GM19467 (cell line): ENCODE measurements around the gene SLC35F6.
"Not testable (repeated sequence)": the region's sequence is repeated elsewhere in the genome, so short reads cannot be mapped to it uniquely, and the experiment has no call there.

Experiments
- ATAC-seq: cut with Tn5 transposase; IDR thresholded peaks from one replicate; pipeline ENCODE4 v1.9.1; 2021; ENCODE audit warnings: mild to moderate bottlenecking, moderate library complexity; ENCODE audit not compliant: unreplicated experiment

SLC35F6 gene

DNA sequence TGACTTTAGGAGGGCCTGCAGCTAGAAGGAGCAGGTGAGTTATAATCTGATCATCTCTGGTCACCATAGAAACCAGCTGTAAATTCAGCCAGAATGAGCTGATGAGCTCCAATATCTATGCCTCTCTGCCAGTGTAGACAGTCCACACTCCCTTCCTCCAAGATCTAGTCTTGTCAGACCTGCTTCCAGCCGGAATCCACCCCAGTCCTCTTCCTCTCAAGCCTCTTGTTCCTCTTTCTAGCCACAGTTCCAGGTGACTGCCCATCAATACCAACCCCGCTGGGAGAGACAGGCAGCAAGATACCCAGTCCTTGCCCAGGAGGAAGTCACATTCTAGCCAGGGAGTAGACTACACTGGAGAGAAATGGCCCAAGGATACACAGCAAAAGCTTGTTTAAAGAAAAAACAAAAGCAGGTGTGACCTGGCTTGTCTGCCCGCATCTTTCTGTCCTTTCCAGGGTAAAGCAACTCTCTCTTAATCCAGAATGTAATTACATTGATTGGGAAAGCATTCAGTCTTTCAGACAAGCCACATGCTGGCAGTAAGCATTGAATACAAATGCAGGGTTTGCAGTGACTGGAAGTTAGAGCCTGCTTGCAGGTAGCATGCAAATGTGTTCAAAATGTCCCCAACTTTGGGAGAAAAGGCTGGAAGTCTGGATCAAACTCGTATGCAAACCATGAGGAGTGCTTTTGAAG is 9.0 kb upstream of the SLC35F6 start:
- no peak for ATAC-seq

GRCh38 chr2:26756337-26756736 is 7.7 kb upstream of the SLC35F6 start:
- ATAC-seq: no peak

- ATAC-seq: no peak
Observed at GRCh38 chr2:26757873-26758789, 6.0 kb upstream of the SLC35F6 start.

DNA sequence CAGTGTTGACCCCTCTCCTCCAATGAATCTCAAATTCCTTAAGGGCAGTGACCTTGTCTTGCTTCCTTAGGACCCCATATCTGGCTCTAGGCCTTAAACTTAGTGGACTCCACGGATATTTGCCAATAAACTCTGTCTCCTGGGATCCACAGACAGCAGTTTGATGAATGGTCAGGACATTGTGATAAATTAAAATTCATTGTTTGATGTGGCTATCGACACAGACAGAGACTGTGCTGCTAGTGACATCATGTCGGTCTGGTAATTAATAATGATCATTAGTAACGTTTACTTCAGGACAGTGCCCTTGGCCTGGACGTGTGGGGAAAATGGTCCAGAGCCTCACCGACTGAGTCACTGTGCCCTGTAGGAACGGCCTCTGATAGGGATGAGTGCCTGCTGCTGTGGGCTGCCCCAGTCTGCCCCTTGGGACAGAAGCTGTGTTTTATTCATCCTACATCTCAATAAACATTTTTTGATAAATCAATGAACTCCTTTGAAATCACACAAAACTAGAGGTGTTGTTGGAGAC is 5.2 kb upstream of the SLC35F6 start:
- ATAC-seq: no peak

GRCh38 chr2:26759845-26760244 is 4.2 kb upstream of the SLC35F6 start:
- no peak for ATAC-seq

GRCh38 chr2:26760991-26761390 is 3.1 kb upstream of the SLC35F6 start:
- not testable (repeated sequence) for ATAC-seq

DNA sequence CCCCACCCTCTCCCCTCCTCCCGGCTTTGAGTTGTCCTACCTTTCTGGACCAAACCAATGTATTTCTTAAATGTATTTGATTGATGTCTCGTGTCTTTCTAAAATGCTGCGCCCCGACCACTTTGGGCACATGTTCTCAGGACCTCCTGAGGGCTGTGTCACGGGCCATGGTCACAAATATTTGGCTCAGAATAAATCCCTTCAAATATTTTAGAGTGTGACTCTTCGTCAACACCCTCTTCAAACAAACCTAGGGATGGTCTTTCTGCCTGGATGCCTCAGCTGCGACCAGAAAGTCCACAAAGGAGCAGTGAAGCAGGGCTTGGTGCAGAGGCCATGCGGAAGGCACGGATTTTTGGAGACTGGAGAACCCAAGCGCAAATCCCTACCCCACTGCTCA is 1.1 kb upstream of the SLC35F6 start:
- no peak for ATAC-seq

DNA sequence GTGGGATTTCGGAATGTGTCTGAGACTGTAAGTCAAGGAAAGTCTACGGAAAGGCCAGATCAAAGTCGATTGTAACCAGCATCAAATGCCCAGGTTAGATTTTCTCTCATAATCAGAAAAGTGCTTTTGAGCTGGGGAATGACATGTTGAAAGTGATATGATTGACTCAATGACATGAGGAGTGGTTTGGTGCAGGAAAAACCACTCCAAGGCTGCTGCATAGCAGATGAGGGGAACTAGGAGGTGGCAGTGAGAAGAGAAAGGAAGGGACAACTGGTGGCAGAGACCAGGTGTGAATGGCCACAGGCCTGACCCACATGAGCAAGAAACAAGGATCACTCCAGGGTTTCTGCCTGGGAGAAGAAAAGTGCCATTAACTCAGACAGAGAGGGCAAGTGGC is 822 bp downstream of the SLC35F6 start:
- no peak for ATAC-seq

GRCh38 chr2:26765475-26766200 is 1.6 kb downstream of the SLC35F6 start:
- no peak for ATAC-seq

DNA sequence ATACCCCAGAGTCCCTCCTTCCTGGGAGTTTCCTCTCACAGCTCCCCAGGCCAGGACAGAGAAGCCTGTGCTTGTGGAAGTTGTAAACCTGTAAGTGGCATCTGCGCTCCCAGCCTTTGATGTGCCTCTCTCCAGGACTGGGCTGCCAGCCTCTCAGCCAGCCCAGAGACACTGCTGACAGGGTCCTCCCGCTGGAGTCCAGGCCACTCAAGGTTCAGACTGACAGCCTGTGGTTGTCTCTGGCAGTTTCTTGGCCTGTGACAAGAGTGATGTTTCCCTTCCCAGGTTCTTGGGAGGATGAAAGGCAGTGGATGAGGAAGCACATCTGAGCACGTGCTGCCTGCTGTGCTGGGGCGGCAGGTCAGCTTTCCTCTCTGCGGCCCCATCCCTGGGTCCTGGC is 3.0 kb downstream of the SLC35F6 start:
- no peak for ATAC-seq

DNA sequence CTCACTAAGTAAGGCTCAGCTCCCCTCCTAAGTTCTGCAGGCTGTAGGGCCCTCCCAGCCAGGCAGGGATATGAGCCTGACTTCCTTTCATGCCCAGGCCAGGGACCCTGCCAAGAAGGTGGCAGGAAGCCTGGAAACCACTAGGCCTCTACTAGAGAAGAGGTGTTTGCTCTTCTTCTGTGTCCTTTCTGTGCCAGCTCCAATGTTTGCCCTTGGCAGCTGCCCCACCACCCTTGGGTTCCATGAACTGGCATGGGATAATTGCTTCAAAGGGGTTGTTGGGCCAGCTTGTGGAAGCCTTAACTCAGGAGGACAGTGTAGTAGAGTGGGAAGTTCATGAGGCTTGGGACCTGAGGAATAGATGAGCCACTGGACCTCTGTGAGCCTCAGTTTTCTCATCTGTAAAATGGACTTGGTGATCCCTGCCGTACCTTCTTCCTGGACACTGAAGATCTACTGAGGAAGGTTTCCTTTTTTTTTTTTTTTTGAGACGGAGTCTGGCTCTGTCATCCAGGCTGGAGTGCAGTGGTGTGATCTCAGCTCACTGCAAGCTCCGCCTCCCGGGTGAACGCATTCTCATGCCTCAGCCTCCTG is 3.9 kb downstream of the SLC35F6 start:
- ATAC-seq: no peak

- ATAC-seq: no peak
Observed at GRCh38 chr2:26768759-26769088, 4.6 kb downstream of the SLC35F6 start.

DNA sequence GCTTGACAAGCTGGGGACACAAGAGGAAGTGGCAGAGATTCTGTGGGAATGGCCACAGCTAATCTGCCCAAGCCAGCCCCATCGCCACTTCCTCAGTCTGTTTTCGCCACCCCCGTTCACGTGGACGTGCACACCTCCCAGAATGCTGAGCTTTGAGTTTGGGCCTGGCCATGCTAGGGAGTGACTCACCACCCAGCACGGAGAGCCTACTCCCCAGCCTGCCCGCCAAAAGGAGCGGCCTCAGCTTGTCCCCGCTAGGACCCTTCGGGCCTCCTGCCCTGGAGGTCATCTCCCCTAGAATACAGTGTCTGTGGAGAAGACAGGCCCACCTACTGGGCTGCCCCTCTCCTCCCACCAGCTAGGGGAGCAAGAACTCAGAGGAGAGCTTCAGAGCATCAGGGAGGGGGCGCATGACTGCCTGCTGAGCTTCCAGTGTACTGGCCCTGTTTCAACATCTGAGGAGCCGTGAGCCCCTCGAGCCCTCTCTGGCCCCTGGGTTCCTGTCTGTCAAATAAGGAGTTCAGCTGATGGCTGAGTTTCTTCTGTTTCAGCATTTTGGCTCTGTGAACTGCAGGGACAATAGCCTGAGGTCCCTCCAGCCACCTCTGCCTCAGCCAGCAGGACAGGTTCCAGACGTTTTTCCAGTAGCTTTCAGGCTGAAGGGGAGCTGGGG is 5.1 kb downstream of the SLC35F6 start:
- no peak for ATAC-seq

DNA sequence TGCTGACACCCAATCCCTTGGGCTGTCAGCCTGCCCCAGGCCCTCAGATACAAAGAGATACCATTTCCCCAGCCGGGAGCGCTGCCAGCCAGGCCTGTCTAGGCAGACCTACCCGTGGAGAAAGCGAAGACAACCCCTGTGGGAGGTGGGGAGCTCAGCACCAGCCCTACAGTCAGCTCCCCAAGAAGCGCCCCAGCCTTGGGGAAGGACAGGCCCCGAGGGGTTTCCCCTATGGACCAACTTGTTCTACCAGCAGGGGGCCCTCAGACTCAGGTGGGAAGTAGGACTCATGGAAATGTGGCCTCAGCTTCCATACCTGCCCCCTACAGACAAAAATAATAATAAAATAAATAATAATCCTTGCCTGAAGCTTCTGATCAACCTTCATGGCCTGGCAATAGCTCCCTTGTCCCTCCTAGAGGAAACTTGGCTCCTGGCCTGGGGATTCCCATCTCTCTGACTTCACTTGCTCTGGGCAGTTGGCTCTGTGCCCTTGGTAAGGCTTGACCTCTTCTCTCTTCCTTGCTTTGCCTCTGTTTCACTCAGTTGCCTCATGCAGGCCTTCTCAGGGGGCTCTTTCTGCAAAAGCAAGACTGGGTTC is 7.0 kb downstream of the SLC35F6 start:
- no peak for ATAC-seq

DNA sequence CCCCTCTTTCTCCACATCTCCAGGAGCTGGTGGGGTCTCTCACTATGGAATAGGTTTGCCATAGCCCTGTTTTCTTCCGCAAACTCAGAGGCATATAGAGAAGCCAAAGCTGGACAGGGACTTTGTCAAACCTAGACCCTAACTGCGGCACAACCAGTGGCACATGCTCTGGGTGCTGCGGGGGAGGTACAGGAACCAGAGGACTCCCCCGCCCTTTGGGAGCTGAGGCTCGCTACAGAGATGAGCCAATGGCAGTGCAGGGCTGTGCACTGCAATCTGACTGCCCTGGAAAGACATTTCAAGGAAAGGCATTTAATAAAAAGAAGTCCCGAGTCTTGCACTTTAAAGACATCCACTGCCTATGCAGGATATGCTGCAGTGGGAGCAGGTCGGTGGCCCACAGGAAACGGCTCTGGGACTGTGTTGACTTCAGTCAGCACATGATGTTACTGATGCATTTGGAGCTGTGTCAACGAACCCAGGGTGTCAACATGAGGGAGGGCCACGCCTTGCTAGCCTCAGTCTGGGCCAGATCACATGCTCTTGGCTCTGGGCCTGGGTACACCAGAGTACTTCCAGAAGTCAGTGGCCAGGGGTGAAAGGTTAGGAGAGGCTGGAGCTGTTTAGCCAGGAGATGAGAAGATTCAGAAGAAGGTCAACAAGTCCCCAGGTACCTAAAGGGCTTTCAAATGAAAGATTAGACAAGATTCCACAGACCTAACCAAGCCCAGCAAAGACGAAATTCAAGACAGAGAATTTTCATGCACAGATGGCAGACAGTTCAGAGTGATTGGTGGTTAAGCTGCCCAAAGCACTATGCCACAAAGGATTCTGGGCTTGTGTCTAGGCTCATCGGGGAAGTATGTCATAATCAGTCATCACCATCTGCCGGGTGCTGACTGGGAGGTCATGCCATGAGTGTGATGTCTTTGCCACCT is 8.2 kb downstream of the SLC35F6 start:
- ATAC-seq: no peak

DNA sequence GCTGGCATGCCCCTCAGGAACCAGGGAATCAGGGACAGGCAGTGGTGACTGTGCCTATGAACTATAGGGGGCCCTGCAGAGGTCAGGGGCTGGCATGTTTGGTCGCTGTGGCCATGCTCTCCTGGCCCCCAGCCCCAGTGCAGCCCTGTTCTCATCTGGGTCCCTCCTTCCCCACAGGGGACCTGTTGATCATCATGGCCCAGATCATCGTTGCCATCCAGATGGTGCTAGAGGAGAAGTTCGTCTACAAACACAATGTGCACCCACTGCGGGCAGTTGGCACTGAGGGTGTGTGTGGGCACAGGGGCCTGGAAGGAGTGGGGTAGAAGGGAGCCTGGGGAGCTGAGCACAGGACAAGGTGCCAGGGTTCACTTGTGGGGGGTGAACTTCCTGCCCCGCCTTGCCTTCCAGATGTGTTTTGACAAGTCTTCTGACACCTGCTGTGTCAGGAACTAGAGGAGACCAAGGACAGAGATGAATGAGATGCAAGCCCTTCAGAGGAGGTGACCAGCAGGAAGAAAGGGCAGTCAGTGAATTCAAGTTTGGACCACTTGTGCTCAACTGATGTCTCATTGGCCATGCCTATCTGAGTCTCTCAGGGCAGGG is 12.2 kb downstream of the SLC35F6 start:
- no peak for ATAC-seq

DNA sequence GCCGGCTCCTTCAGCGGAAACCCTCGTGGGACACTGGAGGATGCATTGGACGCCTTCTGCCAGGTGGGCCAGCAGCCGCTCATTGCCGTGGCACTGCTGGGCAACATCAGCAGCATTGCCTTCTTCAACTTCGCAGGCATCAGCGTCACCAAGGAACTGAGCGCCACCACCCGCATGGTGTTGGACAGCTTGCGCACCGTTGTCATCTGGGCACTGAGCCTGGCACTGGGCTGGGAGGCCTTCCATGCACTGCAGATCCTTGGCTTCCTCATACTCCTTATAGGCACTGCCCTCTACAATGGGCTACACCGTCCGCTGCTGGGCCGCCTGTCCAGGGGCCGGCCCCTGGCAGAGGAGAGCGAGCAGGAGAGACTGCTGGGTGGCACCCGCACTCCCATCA is 14.0 kb downstream of the SLC35F6 start:
- no peak for ATAC-seq

GRCh38 chr2:26778507-26778906 is 14.4 kb downstream of the SLC35F6 start:
- ATAC-seq: no peak
